Vagina (tissue), 2 donors: ENCODE data around the gene PC.

Experiments used
- POLR2A ChIP-seq, 2 donors: fragments of 450-650 bp; IDR thresholded peaks; one replicate each; pipeline ENCODE4 v1.6.1; 2017; ENCODE audit warnings: antibody characterized with exemption in 2 of 2, mild to moderate bottlenecking in 2 of 2, moderate library complexity in 2 of 2
- POLR2AphosphoS5 ChIP-seq, 2 donors: sonication (generic); formaldehyde crosslinking; IDR thresholded peaks; one replicate each; pipeline ENCODE4 v1.9.0; 2017; ENCODE audit warnings: antibody characterized with exemption in 2 of 2, mild to moderate bottlenecking in 2 of 2, low read depth in 1 of 2; ENCODE audit not compliant: insufficient read depth in 1 of 2
- TF ChIP-seq, protein P1 (sequence below), 3 experiments: fragments of 450-650 bp in 2 of 3; fragments of 200-600 bp in 1 of 3; sonication (generic) in 1 of 3; IDR thresholded peaks; one replicate each; pipeline ENCODE4 v1.5.1; 2017 to 2019; ENCODE audit warnings: antibody characterized with exemption in 3 of 3, mild to moderate bottlenecking in 2 of 3, moderate library complexity in 2 of 3

DNA sequence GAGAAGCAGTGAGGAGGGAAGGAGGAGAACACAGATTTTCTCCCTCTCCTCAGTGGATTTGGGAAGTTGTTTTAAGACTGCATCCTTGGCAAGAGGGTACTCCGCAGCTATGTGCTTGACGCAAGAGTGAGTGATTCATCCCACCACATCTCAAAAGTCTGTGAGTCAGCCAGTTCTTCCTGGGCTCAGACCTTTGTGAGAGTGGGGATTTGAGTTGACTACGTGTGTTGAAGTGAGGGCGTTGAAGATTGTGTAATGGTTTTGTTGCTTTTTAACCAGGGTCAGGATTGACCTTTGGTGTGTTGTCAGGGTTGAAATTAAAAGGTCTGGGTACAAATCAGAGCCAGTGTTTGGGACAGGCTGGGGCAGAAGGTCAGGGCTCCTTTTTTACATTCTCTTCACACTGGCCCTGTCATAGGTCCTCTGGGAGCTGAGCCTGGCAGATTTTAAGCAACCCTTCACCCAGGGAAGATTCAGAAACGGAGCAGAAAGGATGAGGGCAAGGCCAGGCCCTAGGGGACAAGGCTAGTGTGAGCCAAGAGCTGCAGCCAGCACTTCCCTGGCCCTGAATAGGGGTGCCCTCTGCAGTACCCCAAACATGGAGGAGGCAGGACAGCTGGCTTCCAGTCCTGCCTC is 12.7 kb upstream of the PC start:
- TF ChIP-seq, protein P1, sequence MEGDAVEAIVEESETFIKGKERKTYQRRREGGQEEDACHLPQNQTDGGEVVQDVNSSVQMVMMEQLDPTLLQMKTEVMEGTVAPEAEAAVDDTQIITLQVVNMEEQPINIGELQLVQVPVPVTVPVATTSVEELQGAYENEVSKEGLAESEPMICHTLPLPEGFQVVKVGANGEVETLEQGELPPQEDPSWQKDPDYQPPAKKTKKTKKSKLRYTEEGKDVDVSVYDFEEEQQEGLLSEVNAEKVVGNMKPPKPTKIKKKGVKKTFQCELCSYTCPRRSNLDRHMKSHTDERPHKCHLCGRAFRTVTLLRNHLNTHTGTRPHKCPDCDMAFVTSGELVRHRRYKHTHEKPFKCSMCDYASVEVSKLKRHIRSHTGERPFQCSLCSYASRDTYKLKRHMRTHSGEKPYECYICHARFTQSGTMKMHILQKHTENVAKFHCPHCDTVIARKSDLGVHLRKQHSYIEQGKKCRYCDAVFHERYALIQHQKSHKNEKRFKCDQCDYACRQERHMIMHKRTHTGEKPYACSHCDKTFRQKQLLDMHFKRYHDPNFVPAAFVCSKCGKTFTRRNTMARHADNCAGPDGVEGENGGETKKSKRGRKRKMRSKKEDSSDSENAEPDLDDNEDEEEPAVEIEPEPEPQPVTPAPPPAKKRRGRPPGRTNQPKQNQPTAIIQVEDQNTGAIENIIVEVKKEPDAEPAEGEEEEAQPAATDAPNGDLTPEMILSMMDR (IDR thresholded peaks at IDR 0.05) = no peak
- peak; percentile 56 to 95 for TF ChIP-seq POLR2AphosphoS5 (IDR thresholded peaks at IDR 0.05; ENCODE audit: insufficient read depth in 1 of 2, low read depth in 1 of 2)
- TF ChIP-seq POLR2A (IDR thresholded peaks at IDR 0.05) = no peak
